GM23248 (cell line): ENCODE measurements around the gene HBM.

Source experiments
- EZH2 ChIP-seq: fragments of 200-600 bp; sonication (generic); IDR thresholded peaks from 2 replicates; pipeline ENCODE4 v1.6.1; 2018; ENCODE audit warnings: antibody characterized with exemption, mild to moderate bottlenecking; ENCODE audit not compliant: insufficient read depth, poor library complexity, severe bottlenecking
- EZH2phosphoT487 ChIP-seq: fragments of 200-600 bp; sonication (generic); IDR thresholded peaks from 2 replicates; pipeline ENCODE4 v1.6.1; 2018; ENCODE audit warnings: antibody characterized with exemption, moderate library complexity, mild to moderate bottlenecking, low read depth; ENCODE audit not compliant: insufficient read depth

DNA sequence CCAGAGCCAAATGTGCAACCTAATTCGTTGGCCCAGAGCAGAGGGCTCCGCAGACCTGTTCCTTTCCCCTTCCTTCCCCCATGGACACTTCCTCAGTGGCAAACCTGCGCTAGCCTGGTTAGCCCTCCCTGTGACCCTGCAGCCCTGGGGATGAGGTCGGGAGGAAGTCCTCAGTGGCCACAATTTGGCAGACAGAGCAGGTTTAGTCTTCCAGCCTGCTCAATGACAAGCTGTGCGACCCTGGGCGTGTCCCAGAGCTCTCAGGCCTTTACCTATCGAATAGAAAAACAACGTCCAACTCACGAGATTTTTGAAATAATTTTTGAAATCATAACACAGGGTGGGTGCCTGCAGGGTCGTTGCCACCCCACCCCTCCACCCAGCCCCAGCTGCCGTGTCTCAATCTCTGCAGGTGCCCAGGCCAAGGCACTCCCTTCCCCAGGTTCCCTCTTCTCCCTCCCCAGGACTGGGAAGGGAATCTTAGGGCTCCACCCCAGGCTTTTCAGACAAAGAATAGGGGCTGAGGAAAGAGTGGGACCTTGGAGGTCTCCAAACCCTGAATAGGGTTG is 1.4 kb downstream of the HBM start:
- TF ChIP-seq EZH2 (no peak), EZH2phosphoT487 (no peak)
